D341Med (cell line): Measurements from ENCODE around the gene ADCY5.

ENCODE experiments used
- DNase-seq: peaks from one replicate; pipeline ENCODE4 v3.0.0; 2012; ENCODE audit warnings: low spot score

Gene ADCY5

GRCh38 chr3:123458255-123458654 is 9.4 kb upstream of the ADCY5 start:
- DNase-seq = no peak

- no peak for DNase-seq
These were observed 9.0 kb upstream of the ADCY5 start for GRCh38 chr3:123457841-123458240.

- DNase-seq = no peak
These were observed 4.8 kb upstream of the ADCY5 start for GRCh38 chr3:123453675-123454074.

- no peak for DNase-seq
These were observed 2.3 kb upstream of the ADCY5 start for GRCh38 chr3:123451186-123451585.

- peak; percentile 50 for DNase-seq
These were observed 1.2 kb upstream of the ADCY5 start for GRCh38 chr3:123449997-123450604.

- DNase-seq = peak; percentile 80
These were observed 459 bp upstream of the ADCY5 start for GRCh38 chr3:123449102-123449996.

GRCh38 chr3:123447749-123448517 is 957 bp downstream of the ADCY5 start:
- DNase-seq = peak; percentile 81

GRCh38 chr3:123447416-123447748 is 1.5 kb downstream of the ADCY5 start:
- DNase-seq = no peak

GRCh38 chr3:123446610-123447109 is 2.2 kb downstream of the ADCY5 start:
- no peak for DNase-seq

GRCh38 chr3:123446210-123446609 is 2.7 kb downstream of the ADCY5 start:
- no peak for DNase-seq

- no peak for DNase-seq
These were observed 3.2 kb downstream of the ADCY5 start for GRCh38 chr3:123445702-123446101.

- no peak for DNase-seq
These were observed 4.1 kb downstream of the ADCY5 start for GRCh38 chr3:123444744-123445143.

GRCh38 chr3:123444023-123444422 is 4.9 kb downstream of the ADCY5 start:
- no peak for DNase-seq

- DNase-seq = no peak
These were observed 6.0 kb downstream of the ADCY5 start for GRCh38 chr3:123442908-123443307.

- DNase-seq = no peak
These were observed 6.8 kb downstream of the ADCY5 start for GRCh38 chr3:123442125-123442524.

- DNase-seq = no peak
These were observed 8.9 kb downstream of the ADCY5 start for GRCh38 chr3:123439806-123440580.

GRCh38 chr3:123432832-123433523 is 15.9 kb downstream of the ADCY5 start:
- no peak for DNase-seq

- no peak for DNase-seq
These were observed 17.1 kb downstream of the ADCY5 start for GRCh38 chr3:123431658-123432324.

GRCh38 chr3:123431007-123431657 is 17.8 kb downstream of the ADCY5 start:
- DNase-seq = no peak

- DNase-seq = no peak
These were observed 18.6 kb downstream of the ADCY5 start for GRCh38 chr3:123430266-123430665.
